IPS-NIHi11 (cell line): ENCODE results near the gene PPIF.

ENCODE experiments used
- DNase-seq: peaks from one replicate; pipeline ENCODE4 v3.0.0; 2012; ENCODE audit warnings: mixed read lengths, low spot score

PPIF gene

DNA sequence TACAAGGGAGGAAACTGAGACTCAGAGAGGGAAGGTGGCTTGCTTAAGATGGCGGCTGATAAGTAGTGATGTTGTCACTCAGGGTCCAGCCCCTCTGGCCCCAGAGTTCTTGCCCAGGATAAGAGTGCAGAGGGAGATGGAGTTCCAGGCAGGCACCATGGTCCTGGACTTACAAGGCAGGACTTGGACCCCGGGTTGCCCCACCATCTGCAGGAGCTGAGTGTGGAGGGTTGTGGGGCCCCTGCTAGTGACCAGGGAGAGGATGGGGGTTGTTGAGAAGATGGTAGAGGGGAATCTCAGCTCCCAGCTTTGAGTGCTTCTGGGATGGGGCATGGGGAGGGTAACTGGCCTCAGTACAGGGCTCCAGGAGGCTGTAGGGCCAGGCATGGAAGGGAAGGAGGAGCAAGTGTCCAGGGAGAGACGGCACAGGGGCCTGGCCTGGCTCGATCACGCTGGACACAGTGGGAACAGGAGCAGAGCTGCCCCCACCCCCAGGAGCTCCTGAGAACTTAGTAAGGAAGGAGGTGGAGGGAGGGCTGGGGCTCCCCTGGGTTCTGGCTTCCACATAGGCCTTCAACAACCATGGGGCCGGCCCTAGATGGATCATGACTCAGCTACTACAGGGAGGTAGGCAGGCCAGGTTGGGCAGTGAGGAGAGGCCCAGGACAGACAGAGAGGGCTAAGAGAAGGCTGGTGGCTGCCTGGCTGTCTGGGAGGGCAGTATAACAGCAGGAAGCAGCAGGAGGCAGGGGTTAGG, 28.2 kb downstream of the PPIF start:
- no peak for DNase-seq

DNA sequence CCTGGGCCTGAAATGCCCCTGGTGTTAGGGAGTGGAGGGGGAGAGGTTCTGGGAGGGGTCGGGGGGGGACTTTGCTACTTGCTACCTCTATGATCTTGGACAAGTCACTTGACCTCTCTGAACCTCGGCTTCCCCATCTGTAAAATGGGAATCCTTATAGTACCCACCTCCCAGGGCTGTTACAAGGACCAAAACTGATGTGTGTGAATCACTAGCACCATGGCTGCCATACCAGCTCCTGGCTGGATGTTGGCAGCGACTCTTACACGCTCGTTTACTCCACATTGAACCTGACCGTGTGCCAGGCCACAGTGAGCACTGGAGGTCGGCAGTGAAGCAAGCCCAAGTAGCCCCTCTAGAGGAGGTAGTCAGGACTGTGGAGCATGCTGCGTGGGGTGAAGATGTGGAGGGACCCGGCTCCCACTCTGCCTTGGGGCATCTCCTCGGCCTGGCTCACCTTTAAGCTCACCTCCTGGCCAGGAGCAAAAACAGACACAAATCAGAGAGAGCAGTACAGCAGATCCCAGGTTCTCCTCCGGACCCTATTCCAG, 28.9 kb downstream of the PPIF start:
- no peak for DNase-seq

GRCh38 chr10:79376751-79377556, 29.7 kb downstream of the PPIF start:
- DNase-seq, result no peak

DNA sequence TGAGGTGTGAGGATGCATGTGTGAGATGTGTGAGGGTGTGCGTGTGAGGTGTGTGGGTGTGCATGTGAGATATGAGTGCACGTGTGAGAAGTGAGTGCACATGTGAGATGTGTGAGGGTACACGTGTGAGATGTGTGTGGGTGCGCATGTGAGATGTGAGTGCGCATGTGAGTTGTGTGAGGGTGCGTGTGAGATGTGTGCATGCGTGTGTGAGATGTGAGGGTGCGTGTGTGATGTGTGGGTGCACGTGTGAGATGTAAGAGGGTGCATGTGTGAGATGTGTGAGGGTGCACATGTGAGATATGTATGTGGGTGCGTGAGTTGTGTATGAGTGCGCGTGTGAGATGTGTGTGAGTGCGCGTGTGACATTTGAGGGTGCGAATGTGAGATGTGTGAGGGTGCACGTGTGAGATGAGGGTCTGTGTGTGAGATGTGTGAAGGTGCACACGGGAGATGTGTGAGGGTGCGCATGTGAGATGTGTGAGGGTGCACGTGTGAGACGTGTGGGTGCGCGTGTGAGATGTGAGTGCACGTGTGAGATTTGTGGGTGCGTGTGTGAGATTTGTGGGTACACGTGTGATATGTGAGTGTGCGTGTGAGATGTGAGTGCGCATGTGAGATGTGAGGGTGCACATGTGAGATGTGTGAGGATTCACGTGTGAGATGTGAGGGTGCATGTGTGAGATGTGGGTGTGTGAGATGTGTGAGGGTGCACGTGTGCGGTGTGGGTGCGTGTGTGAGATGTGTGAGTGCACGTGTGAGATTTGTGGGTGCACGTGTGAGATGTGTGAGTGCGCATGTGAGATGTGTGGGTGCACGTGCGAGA, 30.5 kb downstream of the PPIF start:
- DNase-seq, result no peak

GRCh38 chr10:79378383-79378646, 31.0 kb downstream of the PPIF start:
- no peak for DNase-seq

DNA sequence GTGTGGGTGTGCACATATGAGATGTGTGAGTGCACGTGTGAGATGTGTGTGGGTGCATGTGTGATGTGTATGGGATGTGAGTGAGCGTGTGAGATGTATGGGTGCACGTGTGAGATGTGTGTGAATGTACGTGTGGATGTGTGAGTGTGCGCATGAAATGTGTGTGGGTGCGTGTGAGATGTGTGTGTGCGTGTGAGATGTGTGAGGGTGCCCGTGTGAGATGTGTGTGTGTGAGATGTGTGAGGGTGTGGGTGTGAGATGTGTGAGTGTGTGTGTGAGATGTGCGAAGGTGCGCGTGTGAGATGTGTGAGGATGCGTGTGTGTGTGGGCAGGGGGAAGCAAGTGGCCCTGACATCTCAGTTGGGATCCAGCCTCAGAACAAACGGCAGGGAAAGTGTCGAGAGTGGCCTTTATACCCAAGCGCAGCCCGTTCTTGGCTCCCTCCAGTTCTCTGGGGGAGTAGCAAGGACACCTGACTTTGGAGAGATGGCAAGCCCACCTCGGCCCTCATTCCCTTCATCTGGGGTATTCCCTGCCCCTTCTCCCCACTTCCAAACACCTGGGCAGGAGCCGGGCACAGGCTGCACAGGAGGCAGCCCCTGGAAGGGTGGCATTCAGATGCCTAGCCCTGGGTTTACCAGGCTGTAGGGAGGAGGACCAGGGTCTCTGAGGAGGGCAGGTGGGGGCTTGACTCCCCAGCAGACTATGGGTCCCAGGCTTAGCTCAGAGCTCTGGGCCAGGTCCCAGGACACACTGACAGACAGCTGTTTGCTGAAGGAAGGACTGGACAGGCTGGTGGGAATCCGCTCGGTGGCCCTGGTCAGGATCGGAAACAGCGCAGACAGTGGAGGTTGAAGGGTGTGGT, 31.6 kb downstream of the PPIF start:
- DNase-seq, result no peak

GRCh38 chr10:79379512-79380124, 32.3 kb downstream of the PPIF start:
- no peak for DNase-seq

- no peak for DNase-seq
Observed at GRCh38 chr10:79380125-79380945, 33.1 kb downstream of the PPIF start.

DNA sequence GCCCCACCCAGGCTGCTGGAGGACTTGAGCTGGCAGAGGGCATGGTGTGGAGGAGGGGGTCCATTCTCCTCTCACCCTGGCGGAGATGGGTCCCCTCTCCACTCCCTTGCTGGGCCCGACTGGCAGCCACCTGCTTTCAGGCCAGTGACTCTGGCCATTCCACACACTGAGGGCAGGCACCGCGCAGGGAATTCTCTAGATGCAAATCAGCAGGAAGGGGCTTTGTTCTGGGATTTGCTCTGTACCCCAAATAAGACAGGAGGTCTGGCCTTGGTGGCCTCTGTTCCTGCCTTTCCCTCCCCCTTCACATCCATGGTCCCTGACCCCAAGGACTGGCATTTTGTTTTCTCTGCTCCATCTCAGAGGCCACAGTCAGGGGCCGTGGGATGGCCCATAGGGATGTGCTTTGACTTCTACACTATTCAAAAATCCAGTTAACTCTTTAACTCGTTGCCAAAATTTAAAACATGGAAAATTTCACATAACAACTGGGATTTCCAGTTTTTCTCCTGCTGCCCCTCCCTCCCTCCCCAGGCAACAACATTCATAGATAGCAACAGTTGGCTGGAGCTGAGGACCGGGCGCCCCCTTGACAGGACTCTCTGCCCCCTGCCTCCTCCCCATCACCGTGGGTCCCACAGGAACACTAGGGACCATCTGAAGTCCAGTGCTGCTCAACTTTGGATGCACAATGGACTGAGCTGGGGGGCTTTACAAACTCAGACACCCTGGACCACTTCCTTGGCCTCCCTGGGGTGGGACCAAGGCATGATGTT, 33.9 kb downstream of the PPIF start:
- DNase-seq, result no peak

DNA sequence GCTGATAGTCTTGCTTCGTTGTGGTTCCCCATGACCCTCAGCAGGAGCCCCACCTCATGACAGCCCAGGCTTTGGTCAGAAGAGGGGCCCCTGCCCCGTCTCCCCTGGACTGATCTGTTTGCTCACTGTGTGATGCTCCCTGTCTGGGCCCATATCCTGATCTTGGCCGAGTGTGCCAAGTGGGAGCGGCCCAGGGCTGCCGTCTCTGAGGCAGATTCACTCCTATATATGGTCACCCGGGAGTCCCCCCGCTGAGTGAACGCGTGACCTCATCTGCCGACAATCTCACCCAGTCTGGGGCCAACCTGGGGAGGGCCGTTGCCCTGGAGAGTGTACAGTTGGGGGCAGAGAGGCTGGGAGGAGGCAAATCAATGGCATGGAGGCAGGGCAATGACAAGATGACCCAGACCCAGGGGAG, 34.5 kb downstream of the PPIF start:
- peak; percentile 83 for DNase-seq

GRCh38 chr10:79382491-79382941, 35.2 kb downstream of the PPIF start:
- DNase-seq, result no peak

- no peak for DNase-seq
Observed at GRCh38 chr10:79383974-79384606, 36.8 kb downstream of the PPIF start.

GRCh38 chr10:79384773-79385391, 37.6 kb downstream of the PPIF start:
- DNase-seq, result no peak

GRCh38 chr10:79385392-79385795, 38.1 kb downstream of the PPIF start:
- no peak for DNase-seq

DNA sequence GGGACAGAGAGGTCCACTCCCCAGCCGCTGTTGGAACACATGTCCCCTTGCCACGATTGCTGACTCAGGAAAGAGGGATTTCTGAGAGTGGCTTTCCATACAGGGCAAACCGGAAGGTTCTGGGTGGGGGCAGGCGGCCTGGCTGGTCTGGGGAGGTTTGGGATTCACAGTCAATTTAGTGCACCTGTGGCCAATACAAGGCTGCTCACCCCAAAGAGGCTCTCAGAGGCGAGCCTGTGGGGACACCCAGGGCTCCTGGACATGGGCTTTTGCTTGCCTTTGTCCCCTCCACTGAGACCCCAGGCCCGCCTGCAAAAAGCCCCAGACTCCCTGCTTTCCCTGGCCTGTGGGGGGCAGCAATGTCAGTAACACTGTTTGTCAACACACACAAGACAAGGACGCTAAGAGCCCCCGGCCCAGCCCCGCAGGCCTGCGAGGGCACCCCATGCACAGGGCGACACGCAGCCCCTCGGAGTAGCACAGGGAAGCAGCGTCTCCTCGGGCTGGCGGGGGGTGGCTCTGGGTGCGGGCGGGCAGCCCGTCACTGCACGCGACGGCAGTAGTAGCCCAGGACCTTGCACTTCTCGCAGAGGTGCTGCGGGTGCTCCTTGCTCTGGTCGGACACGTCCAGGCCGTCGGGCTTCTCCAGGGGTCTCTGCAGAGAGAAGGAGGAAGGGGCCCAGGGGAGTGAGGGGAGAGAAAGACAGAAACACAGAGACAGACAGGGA, 38.7 kb downstream of the PPIF start:
- peak; percentile 83 for DNase-seq

- DNase-seq, result peak; percentile 26
Observed at GRCh38 chr10:79386637-79387465, 39.6 kb downstream of the PPIF start.
